ENCODE results near the gene C17orf107. TPM values are rescaled to one million over a fixed set of nuclear protein-coding genes. Genes with fewer than 3 reads are reported as not detected.
"Not testable (repeated sequence)": the region's sequence is repeated elsewhere in the genome, so short reads cannot be mapped to it uniquely, and the experiment has no call there.

The C17orf107 gene
- total RNA-seq, 1 experiment from 2014 or later, result 2.1 TPM

GRCh38 chr17:4903051-4903818, 3.9 kb downstream of the C17orf107 start, which contains the start of gene CHRNE:
Gene CHRNE (minus strand): TSS chr17:4903098. CDS start chr17:4903063, 35 bp downstream.
- no TSS peak for BruUV-seq (replicated peaks)
- Mint-ChIP-seq H3K4me3 (ENCODE audit: low read depth, unreplicated experiment) (no peak within 1 kb of the TSS), H3K36me3 (ENCODE audit: insufficient read depth, unreplicated experiment) (peaks cover 14% of the 10 kb centered on the region), H3K9me3 (ENCODE audit: low read depth, unreplicated experiment) (no peaks in the 10 kb centered on the region), H3K27me3 (ENCODE audit: unreplicated experiment) (no peaks in the 10 kb centered on the region), H3K27ac (ENCODE audit: unreplicated experiment) (peak within 1 kb of the TSS; percentile 50), H3K4me1 (ENCODE audit: low read depth, unreplicated experiment) (peaks cover 14% of the 10 kb centered on the region)
- CTCF ChIA-PET, result interaction anchor here (0.7 to 1.0 kb wide), 2 partner anchors 172 to 188 kb away, joined by 3 read pairs; partner anchors contain the start of gene MED11
- peak; percentile 57 for TF ChIP-seq CTCF (IDR thresholded peaks at IDR 0.05; ENCODE audit: unreplicated experiment)
- intact Hi-C loops (cut with micrococcal nuclease; ENCODE audit: unreplicated experiment), result loop anchor here (5.0 kb wide), 1 partner anchor 116 kb away; the partner anchor contains the start of genes GLTPD2 and VMO1
- peak; percentile 75 for DNase-seq

GRCh38 chr17:4906642-4907041, 7.3 kb downstream of the C17orf107 start:
- intact Hi-C loops (cut with micrococcal nuclease; ENCODE audit: unreplicated experiment); H3K36me3 Mint-ChIP-seq (ENCODE audit: insufficient read depth, unreplicated experiment); DNase-seq; H3K27ac Mint-ChIP-seq (ENCODE audit: unreplicated experiment); H3K27me3 Mint-ChIP-seq (ENCODE audit: unreplicated experiment); BruUV-seq (replicated peaks); H3K9me3 Mint-ChIP-seq (ENCODE audit: low read depth, unreplicated experiment); H3K4me3 Mint-ChIP-seq (ENCODE audit: low read depth, unreplicated experiment): not testable (repeated sequence)
- H3K4me1 Mint-ChIP-seq (ENCODE audit: low read depth, unreplicated experiment), result peaks cover 14% of the 10 kb centered on the region
- CTCF ChIA-PET, result interaction anchor here (0.6 kb wide), 1 partner anchor 148 kb away, joined by 3 read pairs; no protein-coding TSS in a partner anchor

GRCh38 chr17:4908301-4908700, 9.0 kb downstream of the C17orf107 start:
- CTCF ChIA-PET, result interaction anchor here (0.8 to 1.9 kb wide), 6 partner anchors 26 to 120 kb away, joined by 3 to 11 read pairs (median 6); partner anchors contain the start of genes CAMTA2, RNF167, SLC25A11 and SPAG7
- intact Hi-C loops (cut with micrococcal nuclease; ENCODE audit: unreplicated experiment), result no loop called here
- Mint-ChIP-seq H3K27me3 (ENCODE audit: unreplicated experiment) (no peaks in the 10 kb centered on the region), H3K9me3 (ENCODE audit: low read depth, unreplicated experiment) (no peaks in the 10 kb centered on the region), H3K36me3 (ENCODE audit: insufficient read depth, unreplicated experiment) (no peaks in the 10 kb centered on the region), H3K4me3 (ENCODE audit: low read depth, unreplicated experiment) (no peak overlapping the region), H3K27ac (ENCODE audit: unreplicated experiment) (no peak overlapping the region), H3K4me1 (ENCODE audit: low read depth, unreplicated experiment) (peaks cover 5% of the 10 kb centered on the region)
- no TSS peak for BruUV-seq (replicated peaks)
- no peak for DNase-seq
- TF ChIP-seq CTCF (IDR thresholded peaks at IDR 0.05; ENCODE audit: unreplicated experiment), result no peak

- Mint-ChIP-seq H3K36me3 (ENCODE audit: insufficient read depth, unreplicated experiment) (no peaks in the 10 kb centered on the region), H3K4me1 (ENCODE audit: low read depth, unreplicated experiment) (no peaks in the 10 kb centered on the region), H3K27ac (ENCODE audit: unreplicated experiment) (no peak overlapping the region), H3K4me3 (ENCODE audit: low read depth, unreplicated experiment) (no peak overlapping the region), H3K27me3 (ENCODE audit: unreplicated experiment) (no peaks in the 10 kb centered on the region), H3K9me3 (ENCODE audit: low read depth, unreplicated experiment) (no peaks in the 10 kb centered on the region)
- CTCF ChIA-PET, result interaction anchor here (0.6 to 1.9 kb wide), 9 partner anchors 25 to 199 kb away, joined by 3 to 11 read pairs (median 5); partner anchors contain the start of genes ARRB2, CAMTA2, RNF167 and SLC25A11
- peak; percentile 80 for DNase-seq
- peak; percentile 65 for TF ChIP-seq CTCF (IDR thresholded peaks at IDR 0.05; ENCODE audit: unreplicated experiment)
- intact Hi-C loops (cut with micrococcal nuclease; ENCODE audit: unreplicated experiment), result loop anchor here (1.0 kb wide), 1 partner anchor 153 kb away; no protein-coding TSS in a partner anchor
- BruUV-seq (replicated peaks), result no TSS peak
Observed at GRCh38 chr17:4908711-4909496, 9.6 kb downstream of the C17orf107 start.
